Ammon's horn (tissue), 1 donor: ENCODE measurements around the gene TNN.
A peak's percentile ranks its signal among the peaks of the same experiment; 100 is the strongest.

Experiments used
- DNase-seq: peaks from one replicate; pipeline ENCODE4 v3.0.0-alpha.2; 2016; ENCODE audit warnings: low spot score

The TNN gene

DNA sequence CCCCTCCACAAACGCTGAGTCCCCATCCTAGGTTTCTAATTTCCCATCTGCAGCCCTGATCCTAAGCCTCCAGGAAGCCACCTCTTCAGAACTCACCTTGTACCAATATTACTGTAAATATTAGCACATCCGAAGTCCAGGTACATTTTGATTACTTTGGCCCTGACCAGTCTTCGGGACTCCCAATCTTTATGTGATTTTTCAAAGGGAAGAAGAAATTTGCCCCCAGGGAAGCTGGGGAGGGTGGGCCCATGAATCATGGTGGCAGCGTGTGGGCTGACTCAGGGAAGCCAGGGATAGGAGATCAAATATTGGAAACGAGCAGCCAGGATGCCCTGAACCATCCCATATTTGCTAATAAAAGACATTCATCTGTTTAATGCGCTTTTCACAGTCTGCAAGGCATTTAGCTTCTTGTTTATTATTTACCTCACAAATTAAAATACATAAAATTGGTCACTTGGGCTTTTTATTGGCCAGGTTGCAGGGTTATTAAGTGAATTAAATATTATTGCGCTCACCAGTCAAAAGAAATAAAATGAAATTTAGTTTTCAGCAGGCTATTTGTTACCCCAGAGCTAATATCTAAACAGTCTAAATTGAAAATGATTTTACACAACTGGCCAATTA, 78.4 kb downstream of the TNN start:
- no peak for DNase-seq

DNA sequence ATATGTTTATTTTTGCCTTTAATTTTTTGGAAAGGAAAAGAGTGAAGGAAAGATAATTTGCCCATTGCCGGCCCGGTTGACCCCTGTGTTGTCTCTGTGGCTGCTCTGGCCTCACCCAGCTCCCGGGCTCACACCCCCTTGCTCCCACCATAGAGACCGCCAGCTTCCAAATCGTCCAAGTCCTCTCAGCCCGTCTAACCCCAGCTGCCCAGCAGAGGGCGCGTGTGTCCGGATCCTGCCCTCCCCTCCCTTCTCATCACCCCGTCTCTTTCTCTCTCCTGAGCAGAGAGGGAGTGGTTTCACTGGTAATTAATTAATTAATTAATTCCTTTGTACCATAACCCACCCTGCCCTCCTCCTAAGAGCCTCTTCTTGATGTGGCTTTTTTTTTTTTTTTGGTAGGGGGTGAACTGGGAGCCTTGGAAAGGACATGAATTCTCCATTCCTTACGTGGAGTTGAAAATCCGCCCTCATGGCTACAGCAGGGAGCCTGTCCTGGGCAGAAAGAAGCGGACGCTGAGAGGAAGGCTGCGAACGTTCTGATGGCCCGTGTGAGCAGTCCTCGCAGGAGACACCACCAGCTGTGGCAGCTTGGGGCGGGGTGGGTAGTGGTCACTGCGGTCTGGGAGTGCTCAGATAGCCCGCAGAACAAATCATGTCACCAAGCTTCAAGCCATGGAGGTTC, 79.0 kb downstream of the TNN start:
- DNase-seq = peak; percentile 64

DNA sequence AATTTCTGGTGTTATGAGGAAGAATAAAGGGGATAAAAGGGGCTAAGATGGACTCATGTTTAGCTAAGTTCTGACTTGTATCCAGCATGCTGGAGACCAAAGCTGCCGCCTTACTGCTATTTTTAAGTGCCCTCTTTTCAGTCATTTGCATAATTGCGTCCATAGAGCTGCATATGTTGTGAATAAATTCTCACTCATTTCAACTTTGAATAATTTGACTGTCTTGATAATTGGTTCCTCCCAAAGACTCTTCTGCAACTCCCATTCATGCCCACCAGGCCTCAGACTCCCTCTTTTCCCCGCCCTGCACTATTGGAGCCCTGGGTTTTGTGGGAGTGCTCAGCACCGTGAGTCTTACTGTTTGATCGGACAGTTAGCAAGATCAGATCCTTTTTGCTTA, 79.9 kb downstream of the TNN start:
- no peak for DNase-seq

GRCh38 chr1:175148068-175148467, 80.4 kb downstream of the TNN start:
- no peak for DNase-seq

GRCh38 chr1:175150596-175151319, 83.1 kb downstream of the TNN start:
- DNase-seq = no peak

DNA sequence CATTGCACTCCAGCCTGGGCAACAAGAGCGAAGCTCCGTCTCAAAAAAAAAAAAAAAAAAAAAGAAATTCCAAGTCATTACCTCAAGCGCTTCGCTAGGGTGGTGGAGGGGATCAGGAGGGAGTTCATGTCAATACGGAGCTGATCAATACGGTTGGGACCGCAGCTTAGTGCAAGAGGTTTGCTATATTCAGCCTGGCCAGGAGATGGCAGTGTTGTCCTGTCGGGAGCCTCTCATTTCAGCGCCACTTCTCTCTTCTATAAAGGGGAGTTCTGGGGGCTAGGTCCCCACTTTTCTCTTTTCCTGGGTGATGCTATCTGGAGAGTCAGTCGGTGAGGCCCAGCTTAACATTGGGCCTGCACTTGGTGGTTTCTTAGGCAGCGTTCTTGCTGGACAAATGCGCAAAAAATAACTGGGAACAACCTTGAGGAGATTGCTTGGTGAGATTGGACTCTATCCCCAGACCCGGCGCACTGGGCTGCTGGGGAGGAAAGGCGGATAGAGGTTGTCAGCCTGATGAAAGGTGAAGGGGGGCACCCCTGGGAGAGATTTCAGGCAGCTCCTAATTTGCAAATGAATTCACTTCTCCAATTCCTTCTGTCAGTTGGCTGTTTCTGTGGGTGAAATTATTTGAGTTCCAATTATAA, 84.5 kb downstream of the TNN start:
- DNase-seq = peak; percentile 79

DNA sequence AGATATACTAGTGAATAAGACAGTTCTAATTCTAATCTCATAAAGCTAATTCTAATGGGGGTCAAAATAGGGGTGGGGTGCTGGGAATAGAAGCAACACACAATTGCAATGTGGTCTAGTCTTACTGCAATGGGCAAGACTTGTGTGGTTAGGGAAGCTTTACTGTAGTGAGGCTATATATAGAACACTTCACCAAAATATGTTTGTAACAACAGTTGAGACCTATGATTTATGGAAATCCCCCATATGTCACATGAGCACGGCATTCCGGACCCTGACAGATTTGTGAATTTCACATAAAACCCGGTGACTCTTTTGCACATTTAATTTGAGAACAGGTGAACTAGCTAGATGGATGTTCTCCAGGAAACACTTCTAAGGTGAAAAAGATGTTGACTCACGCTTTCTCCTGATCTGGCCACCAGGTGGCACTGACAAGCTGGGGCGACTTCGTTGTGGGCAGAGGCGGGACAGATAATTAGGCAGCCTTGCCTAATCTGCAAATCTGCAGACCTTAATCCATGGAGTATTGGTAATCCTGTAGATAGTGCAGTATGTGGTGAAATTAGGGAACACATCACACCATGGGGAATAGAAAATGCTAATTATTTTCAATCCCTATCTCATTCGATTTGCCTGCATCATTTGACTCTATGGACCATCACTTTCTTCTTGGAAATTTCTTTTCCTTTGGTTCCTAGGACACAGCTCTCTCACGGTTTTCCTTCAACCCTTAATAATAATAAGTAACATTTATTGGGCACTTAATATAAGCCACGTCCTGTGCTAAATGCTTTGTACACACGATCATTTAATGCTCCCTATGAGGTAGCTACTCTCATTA, 87.2 kb downstream of the TNN start:
- DNase-seq = peak; percentile 74

DNA sequence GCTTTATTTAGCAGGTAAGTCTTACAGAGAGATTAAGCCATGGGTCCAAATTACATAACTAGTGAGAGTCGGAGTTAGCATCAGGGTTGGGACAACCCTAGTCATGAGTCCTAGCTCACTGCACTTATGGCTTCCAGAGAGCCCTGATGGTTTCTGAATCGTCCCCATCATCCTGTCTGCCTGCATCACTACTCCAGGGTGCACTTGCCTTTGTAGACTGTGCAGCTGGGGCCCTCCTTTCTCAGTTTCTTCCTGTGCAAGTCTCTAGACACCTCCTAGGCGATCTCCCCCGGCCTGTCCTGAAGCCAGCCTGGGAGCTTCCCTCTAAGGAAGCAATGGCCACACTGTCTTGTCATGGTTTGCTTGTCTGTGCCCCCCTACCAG, 87.8 kb downstream of the TNN start:
- DNase-seq = no peak

GRCh38 chr1:175155936-175156335, 88.3 kb downstream of the TNN start:
- no peak for DNase-seq

GRCh38 chr1:175157200-175157599, 89.6 kb downstream of the TNN start:
- DNase-seq = no peak

DNA sequence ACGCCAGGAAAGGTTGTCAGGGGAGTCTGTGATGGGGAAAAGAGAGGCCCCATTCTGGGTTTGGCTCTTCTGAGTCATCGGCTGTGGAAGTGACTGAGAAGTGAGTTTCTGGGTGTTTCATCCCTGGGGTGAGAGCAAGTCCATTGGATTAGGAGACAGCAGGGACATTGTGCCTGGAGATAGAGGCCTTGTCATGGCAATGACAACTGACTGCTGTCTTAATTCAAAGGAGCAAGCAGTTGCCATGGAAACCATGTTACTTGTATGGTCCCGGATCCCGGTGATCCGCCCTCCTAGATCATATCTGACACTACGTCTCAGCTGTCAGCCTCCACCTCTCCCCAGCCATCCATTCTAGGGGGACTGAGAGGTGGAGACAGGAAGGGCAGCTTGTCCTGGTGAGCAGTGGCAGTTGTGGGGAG, 90.5 kb downstream of the TNN start:
- peak; percentile 36 for DNase-seq

- no peak for DNase-seq
Measured at GRCh38 chr1:175162955-175163354, 95.3 kb downstream of the TNN start.

DNA sequence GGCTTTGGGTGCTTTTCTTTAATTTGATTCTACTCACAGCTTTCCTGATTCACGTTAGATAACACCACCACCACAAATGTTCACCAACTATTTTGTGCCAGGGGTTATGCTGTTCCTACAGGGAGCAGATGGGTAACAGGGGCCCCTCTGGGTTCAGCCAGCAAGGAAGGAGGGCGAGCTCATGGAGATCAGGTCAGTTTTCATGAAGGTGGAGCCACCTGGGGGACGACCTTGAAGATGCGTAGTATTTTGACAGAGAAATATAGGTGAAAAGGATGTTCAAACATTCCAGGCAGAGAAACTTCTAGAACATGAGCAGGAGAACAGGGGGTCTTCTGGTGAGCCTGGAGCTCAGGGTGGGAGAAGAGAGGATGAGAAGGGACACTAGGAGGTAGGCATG, 96.1 kb downstream of the TNN start:
- DNase-seq = no peak

GRCh38 chr1:175164751-175165150, 97.1 kb downstream of the TNN start:
- no peak for DNase-seq

GRCh38 chr1:175166746-175167145, 99.1 kb downstream of the TNN start:
- no peak for DNase-seq

GRCh38 chr1:175167861-175168260, 100.2 kb downstream of the TNN start:
- no peak for DNase-seq

DNA sequence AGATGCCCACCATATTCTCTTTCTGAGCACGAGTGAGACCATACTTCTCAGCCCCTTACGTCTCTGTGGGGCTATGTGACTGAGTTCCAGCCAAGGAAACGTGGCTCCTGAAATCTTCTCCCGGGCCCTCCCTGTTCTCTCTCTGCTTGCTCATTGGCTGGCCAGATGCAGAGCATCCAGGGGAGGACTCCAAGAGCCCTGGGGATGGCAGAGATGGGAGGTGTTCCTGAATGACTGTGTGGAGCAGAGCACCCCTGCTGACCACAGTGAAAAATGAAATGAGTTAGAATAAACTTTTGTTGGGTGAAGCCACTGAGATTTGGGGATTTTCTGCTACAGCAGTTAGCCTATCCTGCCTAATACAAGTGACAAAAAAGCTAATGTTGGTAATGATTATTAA, 101.1 kb downstream of the TNN start:
- DNase-seq = no peak

DNA sequence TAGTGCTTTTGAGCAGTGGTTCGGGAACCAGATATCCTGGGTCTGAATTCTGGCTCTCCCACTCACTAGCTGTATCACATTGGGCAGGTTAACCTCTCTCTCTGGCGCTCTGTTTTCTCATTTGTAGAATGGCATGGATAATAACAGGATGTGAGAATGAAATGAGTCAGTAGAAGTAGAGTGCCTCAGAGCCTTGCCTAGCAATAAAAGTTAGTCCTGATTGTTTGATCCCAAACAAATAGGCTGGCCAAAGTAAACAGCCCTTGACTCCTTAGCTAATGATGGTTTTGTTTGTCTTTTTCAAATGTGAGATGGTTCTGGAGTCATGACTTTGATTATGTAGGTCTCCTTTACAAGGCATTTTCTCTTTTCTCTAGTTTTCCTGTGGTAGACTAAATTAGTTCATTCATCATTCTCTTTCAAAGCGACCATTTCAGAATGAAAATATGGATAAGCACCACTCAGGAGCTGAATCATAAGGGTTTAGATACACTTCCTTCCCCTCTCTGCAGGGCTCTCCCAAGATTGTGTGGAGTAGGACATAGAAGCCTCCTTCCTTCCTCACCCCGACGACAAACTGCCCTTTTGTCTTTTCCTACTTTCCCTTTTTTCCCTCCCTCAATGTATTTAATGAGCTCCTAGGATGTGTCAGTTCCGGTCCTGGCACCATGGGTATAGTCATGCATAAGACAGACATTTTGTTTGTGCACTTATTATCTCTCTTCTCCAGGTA, 101.8 kb downstream of the TNN start:
- no peak for DNase-seq

DNA sequence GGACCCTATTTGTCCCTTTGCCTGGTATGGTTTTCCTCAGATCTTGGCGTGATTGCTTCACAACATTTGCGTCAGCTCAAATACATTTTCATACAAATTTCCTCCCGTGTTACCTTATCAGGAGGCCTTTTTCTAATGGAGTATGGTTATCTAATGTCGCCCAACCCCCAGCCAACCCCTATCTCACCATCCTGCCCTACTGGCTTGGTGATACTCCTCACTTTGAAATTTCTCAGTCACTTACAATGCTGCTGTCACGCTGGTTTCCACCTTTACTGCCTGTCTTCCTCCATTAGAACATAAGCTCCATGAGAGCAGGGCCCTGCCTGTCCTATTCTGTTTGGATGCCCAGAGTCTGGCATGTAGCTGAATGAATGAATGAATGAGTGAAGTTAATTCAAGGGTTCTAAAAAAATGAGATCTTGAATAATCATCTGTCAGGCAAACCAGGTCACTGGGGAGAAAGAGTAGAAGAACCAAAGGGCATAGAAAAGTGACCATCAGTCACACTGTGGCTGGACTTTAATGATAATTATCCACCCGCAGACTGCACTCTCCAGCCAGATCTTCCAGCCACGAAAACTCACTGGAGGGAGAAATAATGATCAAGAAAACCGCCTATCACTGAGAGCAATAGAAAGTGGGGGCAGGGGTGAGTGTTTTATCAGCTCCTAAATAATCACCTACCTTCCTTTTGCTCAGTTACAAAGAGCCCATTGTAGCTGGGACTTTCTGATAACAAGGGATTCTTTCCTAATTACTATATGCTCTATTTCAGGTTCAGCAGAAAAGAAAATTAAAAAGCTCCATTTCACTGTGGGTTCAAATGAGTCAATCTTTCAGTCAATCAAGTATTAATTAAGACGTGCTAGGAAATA, 103.6 kb downstream of the TNN start:
- no peak for DNase-seq

DNA sequence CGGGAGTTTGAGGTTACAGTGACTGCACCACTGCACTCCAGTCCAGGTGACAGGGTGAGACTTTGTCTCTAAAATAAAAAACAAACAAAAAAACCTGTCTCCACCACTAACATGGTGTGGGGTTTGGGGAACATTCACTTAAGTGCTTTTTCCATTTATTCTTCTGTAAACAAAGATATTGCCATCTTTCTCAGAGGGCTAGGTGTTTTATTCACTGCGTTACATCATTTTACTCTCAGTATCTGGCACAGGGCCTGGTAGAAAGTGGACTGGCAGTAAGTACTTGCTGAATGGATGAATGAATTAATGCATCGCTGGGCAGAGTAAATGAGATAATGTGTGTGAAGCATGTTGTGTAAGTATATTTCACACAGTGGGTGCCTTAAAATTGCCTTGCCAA, 104.9 kb downstream of the TNN start:
- DNase-seq = no peak
